CD4-positive, alpha-beta T cell treated with Interferon alpha-2 for 1 hour (primary cell): Measurements from ENCODE around the gene ADO.

Source experiments
- DNase-seq, 2 donors: peaks; one replicate each; pipeline ENCODE4 v3.0.0-alpha.2; 2020 to 2022

The ADO gene

DNA sequence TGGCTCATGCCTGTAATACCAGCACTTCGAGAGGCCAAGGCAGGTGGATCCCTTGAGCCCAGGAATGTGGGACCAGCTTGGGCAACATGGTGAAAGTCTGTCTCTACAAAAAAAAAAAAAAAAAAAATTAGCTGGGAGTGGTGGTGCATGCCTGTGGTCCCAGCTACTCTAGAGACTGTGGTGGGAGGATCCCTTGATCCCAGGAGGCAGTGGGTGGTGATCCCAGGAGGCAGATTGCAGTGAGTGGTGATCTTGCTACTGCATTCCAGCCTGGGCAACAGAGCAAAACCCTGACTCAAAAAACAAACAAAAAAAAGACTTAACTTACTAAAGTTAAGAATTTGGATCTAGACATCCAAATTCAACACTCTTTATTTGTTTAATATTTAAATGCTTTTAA lies 10.2 kb upstream of the ADO start:
- DNase-seq, result no peak

DNA sequence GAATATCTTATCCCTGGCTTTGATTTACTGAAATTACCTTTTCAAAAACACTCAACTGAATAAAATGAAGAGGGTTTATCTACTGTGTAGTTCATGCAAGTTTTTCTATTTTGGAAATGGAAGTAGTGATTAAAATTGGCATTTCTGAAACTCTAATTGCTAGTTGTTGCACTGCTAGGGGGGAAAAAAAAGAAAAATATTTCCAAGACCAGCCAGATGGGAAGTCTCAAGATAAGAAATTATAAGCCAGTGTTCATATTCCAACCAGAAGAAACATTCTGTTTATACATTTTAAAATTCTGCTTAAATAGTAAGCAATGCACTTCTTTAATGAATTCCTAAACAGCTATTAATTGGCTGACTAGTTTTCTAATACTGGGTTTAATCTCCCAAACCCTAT lies 9.4 kb upstream of the ADO start:
- no peak for DNase-seq

DNA sequence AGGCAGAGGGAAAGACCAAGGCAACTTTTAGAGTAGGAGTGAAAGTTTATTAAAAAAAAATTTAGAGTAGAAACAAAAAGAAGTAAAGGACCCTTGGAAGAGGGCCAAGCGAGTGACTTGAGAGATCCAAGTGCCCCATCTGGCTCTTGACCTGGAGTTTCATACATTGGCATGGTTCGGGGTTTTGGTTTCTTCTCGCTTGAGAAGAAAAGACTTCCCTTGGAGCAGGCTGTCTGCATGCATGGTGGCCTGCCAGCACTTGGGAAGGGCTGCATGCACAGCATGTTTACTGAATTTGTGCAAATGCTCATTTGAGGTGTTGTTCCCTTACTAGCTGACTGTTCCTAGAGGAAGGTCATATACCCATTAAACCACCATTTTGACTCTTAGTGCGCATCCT lies 8.8 kb upstream of the ADO start:
- no peak for DNase-seq

DNA sequence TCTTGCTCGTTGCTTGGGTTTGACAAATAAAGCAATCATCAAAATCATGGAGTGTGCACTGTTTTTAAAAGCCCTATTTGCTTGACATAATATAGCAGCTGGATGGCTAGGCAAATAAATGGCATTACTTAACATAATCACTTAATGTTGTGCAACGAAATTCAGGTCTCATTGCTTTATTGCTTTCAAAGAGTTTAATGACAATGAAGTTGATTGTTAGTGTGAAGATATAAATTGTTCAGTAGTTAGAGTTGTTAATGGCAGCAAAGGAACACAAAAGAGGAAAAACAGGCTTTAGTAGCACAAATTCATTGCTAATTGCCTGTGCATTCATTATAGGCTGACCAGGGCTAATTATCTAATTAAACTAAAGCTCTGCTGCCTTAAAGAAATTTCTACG lies 7.6 kb upstream of the ADO start:
- no peak for DNase-seq

DNA sequence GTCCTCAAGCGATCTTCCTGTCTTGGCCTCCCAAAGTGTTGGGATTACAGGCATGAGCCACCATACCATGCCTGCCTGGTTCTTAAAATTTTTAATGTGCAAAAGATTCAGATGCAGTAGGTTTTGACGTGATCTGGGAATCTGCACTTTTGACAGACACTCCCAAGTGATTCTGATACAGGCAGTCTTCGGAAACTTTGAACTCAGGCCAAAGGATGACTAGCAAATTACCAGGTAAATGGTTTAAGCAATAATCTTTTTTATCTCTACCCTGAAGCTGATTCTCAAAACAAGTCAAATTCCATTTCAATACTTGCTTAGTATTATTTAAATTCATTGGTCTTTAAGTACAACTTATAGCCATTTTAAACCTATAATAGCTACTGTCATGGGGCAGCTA lies 2.6 kb upstream of the ADO start:
- no peak for DNase-seq

DNA sequence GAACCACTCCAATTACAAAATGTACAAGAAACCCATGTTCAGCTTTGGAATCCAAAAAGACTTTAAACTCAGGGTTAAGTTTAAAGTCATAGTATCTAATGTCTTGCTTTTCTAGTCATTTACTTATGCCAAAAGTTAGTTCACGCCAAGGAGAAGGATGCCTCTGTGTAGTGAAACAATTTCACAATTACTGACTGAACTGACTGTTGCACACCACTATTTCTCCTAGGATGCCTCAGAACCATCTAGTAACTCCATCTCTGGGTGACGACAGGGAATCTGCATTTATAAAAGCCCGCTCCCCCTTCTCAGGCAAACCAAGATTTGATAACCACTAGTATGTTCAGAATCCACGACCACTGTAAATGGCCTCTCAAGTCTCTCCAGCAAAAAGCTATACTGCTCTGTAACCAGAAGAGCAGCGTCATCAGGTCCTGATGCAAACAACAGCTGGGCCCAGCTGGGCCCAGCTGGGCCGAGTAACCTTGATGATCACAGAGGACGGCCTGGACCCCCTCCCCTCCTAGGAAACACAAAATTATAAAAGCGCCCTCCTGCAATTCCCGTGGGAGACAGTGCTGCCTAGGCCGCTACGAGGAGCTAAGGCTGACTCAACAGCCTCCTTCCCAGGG lies 680 bp upstream of the ADO start:
- no peak for DNase-seq

DNA sequence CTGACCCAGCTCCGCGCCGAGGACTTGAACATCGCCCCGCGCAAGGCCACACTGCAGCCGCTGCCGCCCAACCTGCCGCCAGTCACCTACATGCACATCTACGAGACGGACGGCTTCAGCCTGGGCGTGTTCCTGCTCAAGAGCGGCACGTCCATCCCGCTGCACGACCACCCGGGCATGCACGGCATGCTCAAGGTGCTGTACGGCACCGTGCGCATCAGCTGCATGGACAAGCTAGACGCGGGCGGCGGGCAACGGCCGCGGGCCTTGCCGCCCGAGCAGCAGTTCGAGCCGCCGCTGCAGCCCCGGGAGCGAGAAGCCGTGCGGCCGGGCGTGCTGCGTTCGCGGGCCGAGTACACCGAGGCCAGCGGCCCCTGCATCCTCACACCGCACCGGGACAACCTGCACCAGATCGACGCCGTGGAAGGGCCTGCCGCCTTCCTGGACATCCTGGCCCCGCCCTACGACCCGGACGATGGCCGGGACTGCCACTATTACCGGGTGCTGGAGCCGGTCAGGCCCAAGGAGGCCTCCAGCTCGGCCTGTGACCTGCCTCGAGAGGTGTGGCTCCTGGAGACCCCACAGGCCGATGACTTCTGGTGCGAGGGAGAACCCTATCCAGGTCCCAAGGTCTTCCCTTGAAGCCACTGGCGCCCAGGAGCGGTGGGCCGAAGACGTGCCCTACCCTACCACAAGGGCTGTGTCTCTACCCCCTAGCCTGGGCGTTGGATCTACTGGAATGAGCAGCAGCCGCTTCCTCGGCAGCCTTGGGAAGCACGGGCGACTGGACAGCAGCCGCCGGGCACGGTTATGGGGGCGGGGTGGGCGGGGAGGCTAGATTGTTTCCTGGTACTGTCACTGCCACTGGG lies 945 bp downstream of the ADO start:
- no peak for DNase-seq

DNA sequence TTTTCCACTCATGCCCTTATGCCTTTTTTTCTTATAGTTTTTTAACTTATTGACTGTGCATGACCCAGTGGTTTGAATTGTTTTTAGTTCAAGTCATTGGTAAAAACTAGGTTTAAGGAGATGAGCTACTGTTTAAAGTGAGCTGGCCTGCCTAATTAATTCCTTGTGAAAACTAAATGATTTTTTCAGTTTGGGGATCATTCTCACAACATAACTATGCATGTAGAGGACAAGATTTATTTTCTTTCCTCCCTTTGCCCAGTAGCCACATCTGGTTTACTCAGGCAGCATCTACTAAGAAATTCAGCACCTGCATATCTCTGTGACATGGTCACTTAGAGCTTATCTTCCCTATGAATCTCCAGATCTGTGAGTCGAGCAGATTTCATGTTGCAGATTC lies 1.7 kb downstream of the ADO start:
- DNase-seq, result no peak

DNA sequence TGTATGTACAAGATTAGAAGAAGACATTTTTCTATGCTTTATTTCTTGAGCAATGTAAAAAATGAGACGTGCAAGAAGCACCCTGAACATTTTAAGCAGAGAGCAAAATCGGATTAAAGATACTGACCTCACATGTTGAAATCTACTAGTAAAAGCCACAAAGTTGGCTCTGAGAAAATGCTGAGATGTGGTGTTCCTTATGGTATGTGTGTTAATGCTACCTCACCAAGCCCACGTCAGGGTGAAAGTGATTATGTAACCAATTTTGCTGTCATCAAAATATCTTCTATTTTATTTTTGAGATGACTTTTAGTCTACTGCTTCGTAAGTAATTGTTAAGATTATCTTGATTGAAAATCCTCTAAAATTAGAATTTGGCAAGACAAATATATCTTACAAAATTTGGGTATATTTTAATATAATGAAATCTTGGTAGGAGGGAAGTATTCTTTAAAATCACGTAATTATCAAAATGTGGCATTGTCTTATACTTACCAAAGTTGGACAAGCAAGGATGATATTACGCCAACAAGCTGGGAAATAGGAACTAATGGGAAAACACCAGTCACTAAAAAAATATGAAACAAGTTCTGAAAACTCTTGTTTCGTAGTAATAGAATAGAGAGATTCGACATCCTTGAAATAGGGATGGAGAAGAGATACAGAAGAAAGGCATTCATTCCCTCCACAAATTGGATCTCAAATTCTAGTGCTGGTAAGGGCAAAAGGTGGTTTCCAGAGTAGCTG lies 5.8 kb downstream of the ADO start:
- no peak for DNase-seq

DNA sequence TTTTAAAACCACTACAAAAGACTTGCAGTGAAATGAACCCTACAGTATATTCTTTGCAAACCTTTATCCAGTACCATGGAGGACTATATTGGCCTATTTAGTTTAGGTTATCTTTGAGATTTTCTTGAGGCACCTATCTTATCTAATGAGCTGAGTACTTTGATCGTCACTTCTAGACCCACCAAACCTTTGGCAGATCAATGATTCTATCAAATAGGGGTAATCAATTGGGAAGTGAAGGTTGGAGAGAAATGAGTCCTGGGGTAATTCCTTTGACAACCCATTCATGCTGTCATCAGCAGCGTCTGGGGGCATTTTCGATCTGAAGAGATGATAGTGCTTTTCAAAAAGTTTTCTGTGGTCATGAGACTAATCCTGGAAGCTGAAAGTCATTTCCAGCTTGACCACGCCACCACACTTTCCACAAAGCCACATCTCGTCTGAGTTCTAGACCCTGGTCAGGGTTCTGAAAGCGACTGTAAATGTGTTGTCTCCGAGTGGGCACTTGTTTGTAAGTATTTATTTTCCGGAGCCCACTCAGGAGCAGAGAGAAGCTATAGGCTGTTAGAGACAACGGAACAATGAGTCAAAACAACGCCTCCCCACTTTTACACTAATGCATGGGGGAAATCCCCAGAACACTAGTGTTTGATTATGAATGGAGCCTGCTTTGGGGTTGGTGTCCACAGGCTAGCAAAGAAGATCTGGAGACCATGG lies 6.8 kb downstream of the ADO start:
- peak; percentile 18 to 48 for DNase-seq

DNA sequence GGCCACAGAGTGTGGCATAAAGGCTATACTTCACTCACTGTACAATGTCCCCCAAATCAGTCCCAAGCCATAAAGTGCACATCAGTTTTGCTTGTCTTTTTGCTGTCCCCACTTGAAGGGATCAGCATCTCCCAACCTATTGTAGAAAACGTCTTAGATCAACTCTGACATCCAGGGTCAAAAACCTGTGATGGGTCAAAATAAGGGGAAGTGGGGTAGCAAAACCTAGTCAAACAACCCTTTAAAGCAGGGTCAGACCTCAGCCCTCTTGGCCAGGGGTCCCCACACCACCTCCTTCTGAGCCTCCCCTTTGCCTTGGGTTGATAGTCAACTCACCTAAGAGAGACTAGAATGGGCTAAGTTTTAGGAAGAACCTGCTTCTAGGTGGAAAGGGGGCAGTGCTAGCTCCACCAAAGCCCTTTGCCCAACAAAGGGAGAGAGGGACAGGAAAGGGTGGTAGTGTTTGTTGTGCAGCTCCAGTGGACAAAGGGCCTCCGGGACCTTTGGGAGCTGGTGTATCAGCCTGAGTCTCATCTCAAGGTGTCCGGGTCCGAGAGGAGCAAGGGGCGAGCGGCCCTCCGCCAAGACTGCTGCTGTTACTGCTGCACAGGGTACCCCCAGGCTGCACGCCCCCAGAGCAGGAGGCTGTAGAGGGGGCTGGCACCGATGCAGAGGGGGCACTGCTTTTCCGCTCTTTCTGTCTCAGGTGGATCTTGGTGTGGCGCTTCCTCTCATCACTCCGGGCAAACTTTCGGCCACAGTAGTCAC lies 8.3 kb downstream of the ADO start:
- DNase-seq, result no peak

DNA sequence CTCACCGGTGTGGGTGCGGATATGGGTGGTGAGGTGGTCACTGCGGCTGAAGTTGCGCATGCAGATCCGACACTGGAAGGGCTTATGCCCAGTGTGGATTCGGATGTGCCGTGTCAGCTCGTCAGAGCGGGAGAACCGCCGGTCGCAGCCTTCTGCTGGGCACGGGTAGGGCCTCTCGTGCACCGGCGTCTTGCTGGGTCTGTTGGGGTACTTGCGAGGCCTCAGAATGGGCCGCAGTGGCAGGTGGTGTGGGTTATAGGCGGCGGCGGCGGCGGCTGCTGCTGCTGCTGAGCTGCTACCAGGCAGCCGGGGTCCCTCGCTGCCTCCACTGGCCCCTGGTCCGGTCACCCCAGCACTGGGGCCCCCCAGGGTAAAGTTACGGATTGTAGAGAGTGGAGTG lies 8.9 kb downstream of the ADO start:
- no peak for DNase-seq

DNA sequence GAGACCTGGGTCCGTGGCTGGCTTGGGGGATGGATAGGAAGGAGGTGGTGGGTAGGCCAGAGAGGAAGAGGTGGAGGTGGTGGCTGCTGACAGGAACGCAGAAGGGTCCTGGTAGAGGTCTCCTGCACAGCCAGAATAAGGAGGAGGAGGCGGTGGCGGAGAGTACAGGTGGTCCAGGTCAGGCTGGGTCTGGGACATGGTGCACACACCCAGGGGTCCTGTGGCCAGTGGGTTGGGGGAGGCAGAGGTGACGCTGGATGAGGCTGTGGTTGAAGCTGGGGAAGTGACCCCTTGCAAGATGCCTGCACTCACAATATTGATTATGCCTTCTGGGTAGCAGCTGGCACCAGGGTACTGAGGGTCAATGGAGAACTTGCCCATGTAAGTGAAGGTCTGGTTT lies 9.5 kb downstream of the ADO start:
- no peak for DNase-seq

DNA sequence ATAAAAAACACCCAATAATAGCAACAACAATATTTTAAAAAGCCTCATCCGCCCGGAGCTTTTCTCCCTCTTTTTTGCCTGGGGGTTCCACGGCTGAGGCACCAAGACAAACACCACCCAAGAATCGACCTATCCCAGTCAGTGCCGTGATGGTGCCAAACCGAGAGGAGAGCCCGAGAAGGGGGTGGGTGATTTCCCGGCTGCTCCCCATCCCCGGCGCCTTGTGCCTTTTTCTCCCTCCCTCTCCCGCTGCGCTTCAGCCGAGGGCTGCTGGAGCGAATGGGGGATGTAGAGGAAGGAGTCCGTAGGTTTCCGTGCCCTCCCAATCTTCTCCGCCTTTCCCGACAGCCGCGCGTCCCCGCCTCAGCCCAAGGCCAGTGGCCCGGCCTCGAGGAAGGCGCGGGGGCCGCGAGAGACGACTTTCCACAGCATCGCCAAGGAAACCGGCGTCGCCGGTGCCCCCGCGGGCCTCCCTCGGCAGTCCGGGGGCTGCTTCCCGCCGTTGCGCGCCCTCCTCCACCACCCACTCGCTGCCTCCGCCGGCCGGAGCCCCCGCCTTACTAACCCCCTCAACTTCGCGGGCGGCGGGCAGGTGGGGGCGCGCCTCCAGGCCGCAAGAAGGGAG lies 10.3 kb downstream of the ADO start:
- no peak for DNase-seq

DNA sequence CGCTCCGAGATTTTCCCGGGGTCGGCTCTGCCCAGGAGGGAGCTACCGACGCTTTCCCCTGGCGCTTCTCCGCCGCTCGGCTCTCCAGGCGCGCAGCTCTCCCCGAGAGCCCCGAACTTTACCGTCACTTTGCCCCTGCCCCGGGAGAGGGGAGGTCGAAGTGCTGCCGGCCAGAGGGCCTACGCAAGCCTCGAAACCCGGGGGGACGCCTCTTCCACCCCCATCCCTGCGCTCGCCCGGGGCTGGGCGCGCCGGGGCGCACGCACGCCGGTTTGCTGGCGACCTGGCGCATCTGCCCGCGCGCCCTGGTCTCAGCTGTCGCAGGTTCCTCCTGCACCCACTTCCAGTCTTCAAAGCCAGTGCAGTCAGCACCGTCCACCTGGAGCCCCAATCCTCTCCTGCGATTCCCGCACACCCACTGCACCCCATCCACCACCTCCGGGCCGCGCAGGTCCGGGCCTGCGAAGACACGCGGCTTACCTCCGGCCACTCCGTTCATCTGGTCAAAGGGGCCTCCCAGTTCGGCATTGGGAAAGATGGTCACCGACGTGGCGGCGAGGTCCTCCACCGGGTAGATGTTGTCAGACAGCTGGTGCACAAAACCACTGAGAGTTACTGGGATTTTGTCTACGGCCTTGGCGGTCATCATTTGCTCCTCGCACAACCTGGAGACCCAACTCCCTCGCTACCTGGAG lies 11.0 kb downstream of the ADO start:
- peak in 1 of 2 donors; percentile 30 for DNase-seq

DNA sequence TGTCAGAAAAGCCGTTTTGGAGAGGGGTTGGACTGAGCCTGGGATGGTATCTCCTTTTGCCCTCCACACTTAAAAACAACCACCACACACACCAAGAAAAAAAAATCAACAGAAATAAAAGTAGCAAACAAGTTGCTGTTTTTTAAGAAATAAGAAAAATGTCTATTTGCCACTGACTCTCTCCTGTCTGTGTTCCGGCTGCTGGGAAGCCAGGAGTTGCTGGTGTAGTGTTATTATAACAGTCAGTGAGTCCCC lies 11.5 kb downstream of the ADO start:
- DNase-seq, result no peak

DNA sequence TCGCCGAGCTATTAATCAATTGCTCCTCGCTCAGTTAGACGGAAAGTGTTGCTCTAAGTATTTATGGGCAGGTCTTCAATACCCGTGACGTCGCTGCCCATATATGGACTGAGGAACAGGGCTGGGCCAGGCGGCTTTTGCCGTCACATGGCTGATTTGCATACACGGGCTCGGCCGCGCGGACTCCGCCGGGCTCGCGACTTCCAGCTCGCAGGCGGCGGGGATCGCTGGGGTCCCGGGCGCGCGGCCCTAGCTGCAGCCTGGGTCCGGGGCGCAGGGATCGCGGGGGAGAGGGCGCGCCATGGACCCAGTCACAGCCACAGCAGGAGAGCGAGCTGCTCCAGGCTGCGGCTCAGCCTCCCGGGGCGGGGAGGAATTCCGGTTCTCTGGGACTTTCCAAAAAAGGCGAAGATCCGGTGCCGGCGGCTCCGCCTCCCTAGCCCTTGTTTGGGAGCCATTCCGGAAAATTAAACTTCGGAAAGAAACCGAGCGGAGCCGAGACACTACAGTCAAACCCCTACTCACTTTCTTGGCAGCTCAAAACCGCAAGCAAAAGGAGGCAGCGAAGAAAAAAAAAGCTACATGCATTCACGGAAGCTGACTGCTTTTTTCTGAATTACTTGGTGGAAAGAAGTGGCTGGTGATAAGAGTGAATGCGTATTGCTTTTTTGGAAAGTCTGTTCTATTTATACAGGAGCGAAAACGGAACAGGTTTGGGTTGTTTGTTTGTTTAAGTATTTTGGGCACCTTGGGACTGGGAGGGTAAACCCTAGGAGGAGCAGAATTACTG lies 12.0 kb downstream of the ADO start, which contains the start of gene EGR2:
TSS of gene EGR2 (minus strand) at position 36 of the 790 bp plus-strand sequence. CDS start 337 bp downstream, outside the sequence.
- DNase-seq, result peak; percentile 94 to 97

DNA sequence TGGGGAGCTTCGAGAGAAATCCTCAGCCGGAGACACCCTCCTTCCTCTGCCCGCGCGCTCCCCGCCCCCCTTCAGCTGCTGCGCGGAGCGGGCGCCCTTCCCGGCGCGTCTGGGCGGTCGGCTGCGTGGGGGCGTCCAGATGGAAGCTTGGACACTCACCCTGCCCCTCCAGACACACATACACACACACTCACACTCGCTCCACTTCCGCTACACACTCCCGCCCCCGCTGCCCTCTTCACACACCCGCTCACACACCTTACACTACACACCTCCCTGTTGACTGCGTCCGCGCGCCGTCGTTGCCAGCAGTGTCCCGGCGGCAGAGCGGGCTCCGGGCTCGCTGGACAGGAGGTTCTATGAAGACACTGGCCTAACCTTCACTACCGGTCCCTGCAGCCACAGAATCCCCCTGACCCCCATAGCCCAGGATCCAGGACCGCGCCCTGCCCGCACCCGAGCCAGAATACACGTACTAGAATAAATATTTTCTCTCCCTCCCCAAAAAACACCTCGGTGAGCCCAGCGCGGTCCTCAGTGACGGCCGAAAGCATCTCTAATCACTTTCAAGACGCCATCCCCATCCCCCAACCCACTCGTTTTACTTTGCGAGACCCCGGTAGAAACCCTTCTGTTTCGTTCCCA lies 12.7 kb downstream of the ADO start:
- peak in 1 of 2 donors; percentile 26 for DNase-seq

DNA sequence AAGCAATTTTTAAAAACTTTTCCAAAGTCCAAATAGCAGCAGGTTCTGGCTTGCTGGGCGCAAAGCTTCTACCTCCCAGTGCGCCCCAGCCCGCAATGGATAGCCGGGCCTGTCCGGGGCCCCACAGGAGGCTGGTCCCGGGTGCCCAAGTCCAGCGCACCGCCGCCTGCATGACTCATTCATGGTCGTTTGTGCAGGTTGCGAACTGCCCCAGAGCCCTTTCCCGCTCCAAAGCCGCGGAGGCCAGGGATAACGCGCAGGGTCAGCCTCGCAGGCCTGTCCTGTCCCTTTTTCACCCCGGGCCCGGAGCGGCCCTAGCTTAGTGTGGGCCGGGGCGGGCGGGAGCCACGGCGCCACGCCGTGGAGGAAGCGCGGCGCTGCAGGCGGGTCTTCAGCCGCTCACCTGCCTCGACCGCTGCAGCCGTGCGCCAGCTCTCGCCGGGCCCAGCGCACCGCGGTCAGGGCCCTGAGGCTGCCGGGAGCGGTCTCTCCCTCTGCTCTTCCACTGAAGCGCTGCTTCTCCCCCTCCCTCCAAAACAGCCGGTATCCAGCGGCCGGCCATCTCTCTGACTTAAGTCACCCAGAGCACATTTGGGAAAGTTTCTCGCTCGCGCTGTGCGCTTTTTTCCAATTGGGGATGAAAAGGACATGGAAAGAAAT lies 13.4 kb downstream of the ADO start:
- DNase-seq, result peak; percentile 72 to 77
